IMR-90 (cell line): Measurements from ENCODE around the gene PRAMEF12.

ENCODE experiments used
- POLR2A ChIP-seq: IDR thresholded peaks from 2 replicates; pipeline ENCODE4 v1.6.1; 2012; ENCODE audit warnings: mild to moderate bottlenecking, low read depth, low read length
- RAD21 ChIP-seq: IDR thresholded peaks from 2 replicates; pipeline ENCODE4 v1.6.1; 2012; ENCODE audit warnings: low read length, improper control_type of control experiment
- TF ChIP-seq, protein P1 (sequence below): conservative IDR thresholded peaks from 2 replicates; pipeline ENCODE4 v1.5.1; 2012; ENCODE audit warnings: mild to moderate bottlenecking, low read depth, low read length, improper control_type of control experiment
- TF ChIP-seq, protein P2 (sequence below): fragments of 150-350 bp; IDR thresholded peaks from 2 replicates; pipeline ENCODE4 v1.6.1; 2016; ENCODE audit warnings: low read depth, mild to moderate bottlenecking, low read length, moderate library complexity, borderline replicate concordance

DNA sequence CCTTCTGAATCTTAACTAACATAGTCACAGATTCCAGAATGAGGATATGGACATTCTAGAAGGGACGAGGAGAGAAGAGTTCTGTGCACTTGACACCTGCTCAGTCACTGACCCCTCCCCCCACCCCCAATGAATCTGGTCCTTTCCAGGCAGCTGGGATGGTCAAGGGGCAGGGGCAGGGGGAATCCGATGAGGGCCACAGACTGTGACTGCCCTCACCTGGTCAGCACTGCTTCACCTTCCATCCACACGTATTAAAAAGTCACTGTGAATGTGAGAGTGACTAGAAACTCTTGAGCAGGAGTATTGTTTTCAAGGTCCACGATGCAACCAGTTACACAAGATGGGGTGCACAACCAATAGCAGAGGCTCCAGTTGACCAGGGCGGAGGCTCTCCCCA is 9.5 kb upstream of the PRAMEF12 start:
- TF ChIP-seq, protein P1, sequence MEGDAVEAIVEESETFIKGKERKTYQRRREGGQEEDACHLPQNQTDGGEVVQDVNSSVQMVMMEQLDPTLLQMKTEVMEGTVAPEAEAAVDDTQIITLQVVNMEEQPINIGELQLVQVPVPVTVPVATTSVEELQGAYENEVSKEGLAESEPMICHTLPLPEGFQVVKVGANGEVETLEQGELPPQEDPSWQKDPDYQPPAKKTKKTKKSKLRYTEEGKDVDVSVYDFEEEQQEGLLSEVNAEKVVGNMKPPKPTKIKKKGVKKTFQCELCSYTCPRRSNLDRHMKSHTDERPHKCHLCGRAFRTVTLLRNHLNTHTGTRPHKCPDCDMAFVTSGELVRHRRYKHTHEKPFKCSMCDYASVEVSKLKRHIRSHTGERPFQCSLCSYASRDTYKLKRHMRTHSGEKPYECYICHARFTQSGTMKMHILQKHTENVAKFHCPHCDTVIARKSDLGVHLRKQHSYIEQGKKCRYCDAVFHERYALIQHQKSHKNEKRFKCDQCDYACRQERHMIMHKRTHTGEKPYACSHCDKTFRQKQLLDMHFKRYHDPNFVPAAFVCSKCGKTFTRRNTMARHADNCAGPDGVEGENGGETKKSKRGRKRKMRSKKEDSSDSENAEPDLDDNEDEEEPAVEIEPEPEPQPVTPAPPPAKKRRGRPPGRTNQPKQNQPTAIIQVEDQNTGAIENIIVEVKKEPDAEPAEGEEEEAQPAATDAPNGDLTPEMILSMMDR: no peak
- TF ChIP-seq POLR2A: no peak
- TF ChIP-seq, protein P2, sequence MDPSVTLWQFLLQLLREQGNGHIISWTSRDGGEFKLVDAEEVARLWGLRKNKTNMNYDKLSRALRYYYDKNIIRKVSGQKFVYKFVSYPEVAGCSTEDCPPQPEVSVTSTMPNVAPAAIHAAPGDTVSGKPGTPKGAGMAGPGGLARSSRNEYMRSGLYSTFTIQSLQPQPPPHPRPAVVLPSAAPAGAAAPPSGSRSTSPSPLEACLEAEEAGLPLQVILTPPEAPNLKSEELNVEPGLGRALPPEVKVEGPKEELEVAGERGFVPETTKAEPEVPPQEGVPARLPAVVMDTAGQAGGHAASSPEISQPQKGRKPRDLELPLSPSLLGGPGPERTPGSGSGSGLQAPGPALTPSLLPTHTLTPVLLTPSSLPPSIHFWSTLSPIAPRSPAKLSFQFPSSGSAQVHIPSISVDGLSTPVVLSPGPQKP: no peak
- no peak for TF ChIP-seq RAD21
